NT2/D1 (cell line): ENCODE measurements around the gene KRT72.

ENCODE experiments used
- SUZ12 ChIP-seq: IDR thresholded peaks from 2 replicates; pipeline ENCODE4 v1.6.1; 2011; ENCODE audit not compliant: insufficient read length, insufficient read depth; ENCODE audit errors: extremely low read depth
- YY1 ChIP-seq: IDR thresholded peaks from 2 replicates; pipeline ENCODE4 v1.6.1; 2011; ENCODE audit not compliant: insufficient read length, insufficient read depth
- ZNF274 ChIP-seq: IDR thresholded peaks from 2 replicates; pipeline ENCODE4 v1.6.1; 2011; ENCODE audit warnings: mild to moderate bottlenecking, low read depth, low read length

GRCh38 chr12:52633383-52633782 lies 32.1 kb upstream of the KRT72 start:
- TF ChIP-seq SUZ12: no peak
- no peak for TF ChIP-seq ZNF274
- TF ChIP-seq YY1: no peak
